Activated naive CD4-positive, alpha-beta T cell treated with anti-CD3 and anti-CD28 coated beads, Interleukin-2, amount 50 U/mL, for 24 hours (primary cell): Measurements from ENCODE around the gene TFAP2B.
A peak's percentile ranks its signal among the peaks of the same experiment; 100 is the strongest.

Experiments
- H3K27ac Mint-ChIP-seq: one replicate; pipeline ENCODE4 v1.8.0; 2021; ENCODE audit warnings: mild to moderate bottlenecking, mixed read lengths
- H3K27me3 Mint-ChIP-seq: one replicate; pipeline ENCODE4 v1.8.0; 2021; ENCODE audit warnings: mixed read lengths
- H3K36me3 Mint-ChIP-seq: one replicate; pipeline ENCODE4 v1.8.0; 2021; ENCODE audit warnings: mixed read lengths
- H3K4me1 Mint-ChIP-seq: one replicate; pipeline ENCODE4 v1.8.0; 2021; ENCODE audit warnings: mixed read lengths
- H3K4me3 Mint-ChIP-seq: one replicate; pipeline ENCODE4 v1.8.0; 2021; ENCODE audit warnings: mild to moderate bottlenecking, mixed read lengths
- H3K9me3 Mint-ChIP-seq: one replicate; pipeline ENCODE4 v1.8.0; 2021; ENCODE audit warnings: mixed read lengths

The TFAP2B gene

DNA sequence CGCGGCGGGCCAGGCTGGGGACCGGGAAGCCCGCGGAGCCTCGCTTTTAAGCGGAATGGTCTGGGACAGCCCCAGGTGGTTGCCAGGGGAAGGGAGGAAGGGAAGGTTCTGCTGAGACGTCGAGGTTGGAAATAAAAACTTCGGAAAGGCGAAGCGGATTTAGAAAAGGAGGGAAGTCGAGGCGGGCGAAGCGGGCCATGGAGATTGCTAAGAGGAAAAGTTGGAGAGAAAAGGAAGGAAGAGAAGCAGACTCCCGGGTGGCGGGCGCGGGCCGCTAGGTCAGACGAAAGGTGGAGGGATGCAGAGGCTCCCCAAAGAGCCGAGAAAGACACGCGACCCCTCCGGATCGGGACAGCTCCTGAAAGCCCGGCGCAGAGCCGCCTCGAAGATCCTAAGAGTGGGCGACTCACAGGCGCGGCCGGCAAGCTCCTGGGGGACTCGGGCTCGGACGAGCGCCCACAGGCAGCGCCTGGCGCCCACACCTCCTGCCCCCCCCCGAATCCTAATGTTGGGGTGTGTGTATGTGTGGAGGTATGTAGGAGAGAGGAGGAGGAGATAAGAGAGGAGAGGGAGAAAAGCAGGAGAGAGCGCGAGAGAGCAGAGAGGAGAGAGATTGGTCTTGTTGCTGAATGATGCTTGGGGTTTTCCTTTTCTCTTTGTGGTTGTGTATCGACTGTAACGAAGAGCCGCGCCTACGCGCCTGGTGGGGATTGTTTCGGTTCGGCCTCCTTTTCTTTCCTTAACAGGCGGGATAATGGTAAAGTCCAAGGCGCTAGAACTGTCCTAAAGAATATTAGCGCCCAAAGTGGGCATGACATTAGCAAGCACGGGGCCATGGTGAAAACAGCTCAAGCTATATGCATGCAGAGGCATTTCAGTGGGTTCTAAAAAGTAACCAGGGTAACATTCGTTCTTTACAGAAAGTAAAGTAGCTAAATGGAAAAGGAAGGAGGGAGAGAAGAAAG, 1.5 kb downstream of the TFAP2B start:
- no peak overlapping the region for H3K27ac Mint-ChIP-seq
- peak overlapping the region; percentile 11 for H3K4me3 Mint-ChIP-seq
- H3K36me3 Mint-ChIP-seq: no peaks in the 10 kb centered on the region

DNA sequence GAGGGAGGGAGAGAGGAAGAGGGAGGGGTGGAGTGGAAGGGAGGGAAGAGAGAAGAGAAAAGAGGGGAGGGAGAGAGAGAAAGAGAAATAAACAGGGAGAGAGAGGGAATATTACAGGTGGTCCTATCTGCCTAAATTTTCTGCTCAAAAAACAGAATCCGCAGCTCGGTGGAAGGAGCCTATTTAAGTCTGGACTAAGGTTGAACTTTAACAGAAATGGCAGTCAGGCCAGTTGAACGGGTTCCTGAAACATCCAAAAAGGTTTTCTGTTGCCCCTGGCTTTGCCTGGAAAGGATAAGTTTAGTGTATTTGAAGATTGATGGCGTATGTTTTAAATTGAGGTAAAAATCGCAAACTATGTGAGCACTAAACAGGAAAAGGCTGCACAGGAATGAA, 2.2 kb downstream of the TFAP2B start:
- H3K4me3 Mint-ChIP-seq: no peak overlapping the region
- H3K9me3 Mint-ChIP-seq: no peaks in the 10 kb centered on the region
- H3K27ac Mint-ChIP-seq: no peak overlapping the region
- H3K27me3 Mint-ChIP-seq: peaks cover 62% of the 10 kb centered on the region
- no peaks in the 10 kb centered on the region for H3K36me3 Mint-ChIP-seq
- H3K4me1 Mint-ChIP-seq: peaks cover 10% of the 10 kb centered on the region

More for the DNA sequence above, 1.5 kb downstream of the TFAP2B start:
- Mint-ChIP-seq H3K9me3 (no peaks in the 10 kb centered on the region), H3K27me3 (peaks cover 62% of the 10 kb centered on the region), H3K4me1 (peaks cover 16% of the 10 kb centered on the region)

GRCh38 chr6:50821441-50822077, 2.9 kb downstream of the TFAP2B start:
- Mint-ChIP-seq H3K27me3 (peaks cover 65% of the 10 kb centered on the region), H3K36me3 (no peaks in the 10 kb centered on the region), H3K4me1 (peaks cover 8% of the 10 kb centered on the region), H3K9me3 (no peaks in the 10 kb centered on the region), H3K27ac (no peak overlapping the region), H3K4me3 (no peak overlapping the region)

GRCh38 chr6:50822078-50822476, 3.4 kb downstream of the TFAP2B start:
- no peak overlapping the region for H3K27ac Mint-ChIP-seq

DNA sequence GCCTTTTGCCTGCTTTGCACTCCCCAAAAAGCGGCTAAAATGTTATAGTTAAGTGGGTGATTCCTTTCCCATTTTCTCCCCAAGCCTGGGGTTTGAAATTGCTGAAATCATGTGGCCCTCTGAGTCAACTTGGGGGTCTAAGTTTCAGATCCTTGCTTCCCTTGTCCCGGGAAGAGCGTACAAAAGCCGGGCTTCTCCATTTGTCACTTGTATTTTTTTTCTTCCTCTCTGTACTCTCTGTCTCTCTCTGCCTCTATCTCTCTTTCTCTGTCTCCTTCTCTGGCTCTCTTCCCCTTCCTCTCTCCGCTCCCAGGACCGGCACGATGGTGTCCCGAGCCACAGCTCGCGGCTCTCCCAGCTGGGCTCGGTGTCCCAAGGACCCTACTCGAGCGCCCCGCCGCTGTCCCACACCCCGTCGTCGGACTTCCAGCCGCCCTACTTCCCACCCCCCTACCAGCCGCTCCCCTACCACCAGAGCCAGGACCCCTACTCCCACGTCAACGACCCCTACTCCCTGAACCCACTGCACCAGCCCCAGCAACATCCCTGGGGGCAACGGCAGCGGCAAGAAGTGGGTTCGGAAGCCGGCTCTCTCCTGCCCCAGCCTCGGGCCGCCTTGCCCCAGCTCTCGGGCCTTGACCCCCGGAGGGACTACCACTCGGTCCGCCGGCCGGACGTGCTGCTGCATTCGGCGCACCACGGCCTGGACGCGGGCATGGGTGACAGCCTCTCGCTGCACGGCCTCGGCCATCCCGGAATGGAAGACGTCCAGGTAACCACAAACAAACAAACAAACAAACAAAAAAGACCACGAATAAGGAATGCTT, 4.6 kb downstream of the TFAP2B start:
- Mint-ChIP-seq H3K4me3 (no peak overlapping the region), H3K9me3 (no peaks in the 10 kb centered on the region), H3K4me1 (peaks cover 8% of the 10 kb centered on the region), H3K27ac (no peak overlapping the region), H3K27me3 (peaks cover 64% of the 10 kb centered on the region), H3K36me3 (no peaks in the 10 kb centered on the region)

More at GRCh38 chr6:50822078-50822476, 3.4 kb downstream of the TFAP2B start:
- H3K4me3 Mint-ChIP-seq: no peak overlapping the region
- H3K4me1 Mint-ChIP-seq: peaks cover 8% of the 10 kb centered on the region
- no peaks in the 10 kb centered on the region for H3K36me3 Mint-ChIP-seq
- no peaks in the 10 kb centered on the region for H3K9me3 Mint-ChIP-seq
- peaks cover 65% of the 10 kb centered on the region for H3K27me3 Mint-ChIP-seq

- Mint-ChIP-seq H3K27me3 (peaks cover 59% of the 10 kb centered on the region), H3K4me1 (peaks cover 8% of the 10 kb centered on the region), H3K36me3 (no peaks in the 10 kb centered on the region), H3K4me3 (no peak overlapping the region), H3K27ac (no peak overlapping the region), H3K9me3 (no peaks in the 10 kb centered on the region)
Measured at GRCh38 chr6:50824552-50824951, 5.9 kb downstream of the TFAP2B start.

- Mint-ChIP-seq H3K36me3 (no peaks in the 10 kb centered on the region), H3K9me3 (no peaks in the 10 kb centered on the region), H3K4me1 (peaks cover under 1% of the 10 kb centered on the region), H3K27ac (no peak overlapping the region), H3K4me3 (no peak overlapping the region), H3K27me3 (peaks cover 62% of the 10 kb centered on the region)
Measured at GRCh38 chr6:50825375-50826036, 6.8 kb downstream of the TFAP2B start.

DNA sequence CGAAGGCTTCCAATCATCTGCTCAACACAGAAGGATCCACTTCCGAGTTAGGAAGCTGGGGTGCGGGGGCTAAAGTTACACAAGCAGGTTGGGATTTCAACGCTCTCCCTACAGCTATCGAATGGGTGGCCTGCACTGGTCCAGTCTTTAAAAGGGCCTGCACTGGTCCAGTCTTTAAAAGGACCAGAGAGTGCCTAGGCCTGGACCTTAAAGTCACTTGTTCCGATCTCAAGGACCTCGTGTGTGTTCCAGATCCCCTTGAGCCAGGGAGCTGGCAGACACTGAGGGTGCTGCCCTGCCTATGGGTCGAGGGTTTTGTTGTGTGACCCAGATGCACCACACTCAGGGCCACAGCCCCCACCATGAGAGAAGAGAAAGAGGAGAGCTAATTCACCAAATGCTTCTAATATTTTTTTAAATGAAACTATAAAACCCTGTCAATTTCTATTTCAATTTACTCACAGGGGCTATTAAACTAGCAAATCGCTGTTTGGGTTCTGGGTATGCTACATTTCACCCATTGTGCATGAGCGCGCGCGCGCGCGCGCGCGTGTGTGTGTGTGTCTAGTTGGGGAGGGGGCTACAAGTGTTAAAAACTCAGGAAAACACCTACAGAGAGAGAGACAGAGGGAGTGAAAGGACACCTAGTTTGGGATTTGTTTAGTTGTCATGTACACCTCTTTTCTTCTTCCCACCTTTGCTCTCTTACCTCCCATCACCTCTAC, 7.5 kb downstream of the TFAP2B start:
- Mint-ChIP-seq H3K27ac (no peak overlapping the region), H3K9me3 (no peaks in the 10 kb centered on the region), H3K4me3 (no peak overlapping the region), H3K4me1 (no peaks in the 10 kb centered on the region), H3K27me3 (peaks cover 56% of the 10 kb centered on the region), H3K36me3 (no peaks in the 10 kb centered on the region)

DNA sequence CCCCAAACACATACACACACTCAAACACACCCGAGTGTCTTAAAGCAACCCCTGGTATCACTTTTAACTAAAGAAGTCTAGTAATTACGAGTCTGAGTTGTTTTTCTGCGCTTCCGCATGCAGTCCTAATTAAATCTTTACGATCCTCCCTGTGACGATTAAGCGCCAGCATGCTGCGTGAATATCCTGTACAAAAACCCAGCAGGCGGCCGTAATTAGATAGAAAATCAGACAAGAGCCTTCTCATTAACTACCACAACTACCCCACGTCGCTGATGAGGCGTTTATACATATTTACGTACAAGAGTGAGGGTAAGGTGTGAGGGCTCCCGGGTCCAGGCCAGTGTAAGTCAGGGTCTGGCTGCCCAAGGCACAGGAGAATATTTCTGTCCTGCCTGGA, 8.1 kb downstream of the TFAP2B start:
- Mint-ChIP-seq H3K9me3 (no peaks in the 10 kb centered on the region), H3K27ac (no peak overlapping the region), H3K4me1 (no peaks in the 10 kb centered on the region), H3K4me3 (no peak overlapping the region), H3K27me3 (peaks cover 51% of the 10 kb centered on the region), H3K36me3 (no peaks in the 10 kb centered on the region)

GRCh38 chr6:50829049-50829448, 10.4 kb downstream of the TFAP2B start:
- Mint-ChIP-seq H3K36me3 (no peaks in the 10 kb centered on the region), H3K4me1 (no peaks in the 10 kb centered on the region), H3K4me3 (no peak overlapping the region), H3K9me3 (no peaks in the 10 kb centered on the region), H3K27me3 (peaks cover 49% of the 10 kb centered on the region), H3K27ac (no peak overlapping the region)

DNA sequence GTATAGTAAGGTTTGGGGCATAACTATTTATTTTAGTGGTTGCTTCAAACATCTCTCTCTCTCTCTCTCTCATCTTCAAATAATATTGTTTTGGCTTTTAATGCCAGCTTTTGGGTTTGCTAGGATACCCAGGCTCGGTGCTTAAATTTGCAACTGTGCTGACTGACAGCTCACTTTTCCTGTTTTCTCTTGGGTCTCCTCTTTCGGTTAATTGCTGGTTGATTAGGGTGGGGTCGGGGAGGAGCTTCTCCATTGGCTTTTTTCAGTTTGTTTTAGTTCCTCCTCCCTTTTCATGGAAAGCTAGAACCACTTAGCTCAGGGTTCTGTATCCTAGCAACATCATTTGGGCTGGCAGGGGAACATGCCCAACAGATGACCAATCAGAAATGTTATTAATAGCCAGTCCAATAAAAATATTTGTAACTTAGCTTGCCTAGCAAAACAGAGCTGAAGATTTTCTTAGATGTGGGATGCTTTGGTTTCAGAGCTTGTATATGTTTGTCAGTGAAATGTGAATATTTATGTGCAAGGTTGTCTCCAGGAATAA, 11.3 kb downstream of the TFAP2B start:
- Mint-ChIP-seq H3K36me3 (no peaks in the 10 kb centered on the region), H3K9me3 (no peaks in the 10 kb centered on the region), H3K27me3 (peaks cover 50% of the 10 kb centered on the region), H3K27ac (no peak overlapping the region), H3K4me1 (no peaks in the 10 kb centered on the region), H3K4me3 (no peak overlapping the region)

- Mint-ChIP-seq H3K4me3 (no peak overlapping the region), H3K27me3 (peaks cover 56% of the 10 kb centered on the region), H3K4me1 (no peaks in the 10 kb centered on the region), H3K36me3 (no peaks in the 10 kb centered on the region), H3K27ac (no peak overlapping the region), H3K9me3 (no peaks in the 10 kb centered on the region)
Measured at GRCh38 chr6:50831186-50831585, 12.5 kb downstream of the TFAP2B start.

- no peaks in the 10 kb centered on the region for H3K36me3 Mint-ChIP-seq
- no peak overlapping the region for H3K4me3 Mint-ChIP-seq
- no peaks in the 10 kb centered on the region for H3K4me1 Mint-ChIP-seq
- peaks cover 52% of the 10 kb centered on the region for H3K27me3 Mint-ChIP-seq
- H3K27ac Mint-ChIP-seq: no peak overlapping the region
- no peaks in the 10 kb centered on the region for H3K9me3 Mint-ChIP-seq
Measured at GRCh38 chr6:50832912-50833311, 14.2 kb downstream of the TFAP2B start.

DNA sequence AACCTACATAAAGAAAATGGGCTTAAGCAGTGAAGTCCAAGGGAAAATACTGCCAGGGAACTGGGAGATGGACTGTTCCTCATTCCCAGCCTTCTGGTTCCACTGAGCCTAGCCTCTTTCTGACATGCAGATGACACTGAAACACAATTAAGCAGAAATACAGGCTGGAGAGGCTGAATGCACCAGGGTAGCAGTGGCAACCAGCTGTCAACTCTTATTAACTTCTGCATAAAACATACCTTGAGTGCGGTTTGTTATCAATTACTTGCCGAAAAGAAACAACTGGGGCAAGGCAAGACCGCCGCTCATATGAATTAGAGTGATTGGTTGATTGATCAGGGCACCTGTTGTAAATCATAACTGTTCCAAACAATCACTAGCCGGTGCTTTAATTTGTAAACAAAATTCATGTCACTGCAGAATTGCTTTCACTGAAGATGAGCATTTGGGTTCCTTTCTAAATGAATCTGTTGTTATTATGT, 16.3 kb downstream of the TFAP2B start:
- no peaks in the 10 kb centered on the region for H3K36me3 Mint-ChIP-seq
- no peak overlapping the region for H3K4me3 Mint-ChIP-seq
- peaks cover 59% of the 10 kb centered on the region for H3K27me3 Mint-ChIP-seq
- H3K27ac Mint-ChIP-seq: no peak overlapping the region
- no peaks in the 10 kb centered on the region for H3K4me1 Mint-ChIP-seq
- H3K9me3 Mint-ChIP-seq: no peaks in the 10 kb centered on the region
